ENCODE results near the gene ASCL4.

The ASCL4 gene

GRCh38 chr12:107779077-107779831, 4.8 kb downstream of the ASCL4 start:
- no peak for DNase-seq

- no peak for DNase-seq
Measured at GRCh38 chr12:107780298-107780697, 5.8 kb downstream of the ASCL4 start.

GRCh38 chr12:107782067-107782466, 7.6 kb downstream of the ASCL4 start:
- DNase-seq, result no peak

GRCh38 chr12:107783406-107784376, 9.2 kb downstream of the ASCL4 start:
- DNase-seq, result no peak

GRCh38 chr12:107788281-107788680, 13.8 kb downstream of the ASCL4 start:
- DNase-seq, result no peak

GRCh38 chr12:107788690-107789458, 14.4 kb downstream of the ASCL4 start:
- DNase-seq, result no peak

GRCh38 chr12:107791465-107792089, 17.1 kb downstream of the ASCL4 start:
- DNase-seq, result no peak

- no peak for DNase-seq
Measured at GRCh38 chr12:107794451-107794850, 19.9 kb downstream of the ASCL4 start.

- DNase-seq, result no peak
Measured at GRCh38 chr12:107798580-107798979, 24.1 kb downstream of the ASCL4 start.

GRCh38 chr12:107801150-107801549, 26.6 kb downstream of the ASCL4 start:
- no peak for DNase-seq

- no peak for DNase-seq
Measured at GRCh38 chr12:107803092-107803491, 28.6 kb downstream of the ASCL4 start.

- no peak for DNase-seq
Measured at GRCh38 chr12:107805488-107806180, 31.1 kb downstream of the ASCL4 start.

GRCh38 chr12:107807471-107808150, 33.1 kb downstream of the ASCL4 start:
- no peak for DNase-seq

GRCh38 chr12:107817250-107817649, 42.7 kb downstream of the ASCL4 start:
- DNase-seq, result no peak

- no peak for DNase-seq
Measured at GRCh38 chr12:107818984-107819383, 44.5 kb downstream of the ASCL4 start.

GRCh38 chr12:107822356-107822755, 47.9 kb downstream of the ASCL4 start:
- no peak for DNase-seq

Measured in activated CD4-positive, alpha-beta T cell treated with anti-CD3 and anti-CD28 coated beads, Interleukin-2, amount 50 U/mL, for 1 hour (primary cell).